B cell (primary cell): ENCODE results near the gene SHISA3. TPM values are rescaled to one million over a fixed set of nuclear protein-coding genes. Genes with fewer than 3 reads are reported as not detected.

ENCODE experiments used
- ATAC-seq: fragments of 200-7000 bp; cut with Tn5 transposase; one replicate; pipeline ENCODE4 v1.10.0; 2021; ENCODE audit warnings: low read depth, mild to moderate bottlenecking, moderate number of reproducible peaks, moderate library complexity
- CTCF ChIA-PET: fragments of 350-600 bp; sonication (Branson Sonifier 250); formaldehyde crosslinking; loops from one replicate; lab custom pipeline; 2021; ENCODE audit warnings: antibody characterized with exemption, inconsistent platforms; lab: Charles Lee
- POLR2A ChIA-PET: fragments of 350-600 bp; sonication (Branson Sonifier 250); formaldehyde crosslinking; loops from one replicate; lab custom pipeline; 2021; ENCODE audit warnings: antibody characterized with exemption; lab: Charles Lee
- DNase-seq: peaks from one replicate; pipeline ENCODE4 v3.0.0; 2013
- H2AFZ ChIP-seq: 2 replicates; pipeline ENCODE4 v1.6.1; 2012; ENCODE audit warnings: mild to moderate bottlenecking, low read depth, low read length; ENCODE audit not compliant: insufficient read depth, poor library complexity, severe bottlenecking
- H3K27ac ChIP-seq, 2 donors: 1 replicate in 1 of 2; 2 replicates in 1 of 2; pipeline ENCODE4 v1.5.1; 2012 to 2013; ENCODE audit warnings: low read length in 2 of 2, mild to moderate bottlenecking in 2 of 2, moderate library complexity in 1 of 2
- H3K27me3 ChIP-seq, 4 experiments: fragments of 200-600 bp in 1 of 4; sonication (generic) in 1 of 4; replicated peaks in 1 of 4; 1 replicate in 2 of 4; 2 replicates in 2 of 4; pipeline versions ENCODE4 v1.6.1 to v1.7.0; 2013 to 2016; ENCODE audit warnings: low read length in 3 of 4, mild to moderate bottlenecking in 2 of 4, mixed read lengths in 1 of 4, moderate library complexity in 1 of 4; ENCODE audit not compliant: insufficient read depth in 4 of 4, control insufficient read depth in 3 of 4; ENCODE audit errors: control extremely low read depth in 1 of 4
- H3K36me3 ChIP-seq, 2 experiments: replicated peaks in 1 of 2; 1 replicate in 1 of 2; 2 replicates in 1 of 2; pipeline versions ENCODE4 v1.6.1 to v1.7.1; 2013; ENCODE audit warnings: low read length in 1 of 2; ENCODE audit not compliant: insufficient read depth in 2 of 2, control insufficient read depth in 1 of 2; ENCODE audit errors: control extremely low read depth in 1 of 2, extremely low read depth in 1 of 2
- H3K4me1 ChIP-seq, 2 donors: fragments of 200-600 bp in 1 of 2; sonication (generic) in 1 of 2; 1 replicate in 1 of 2; 2 replicates in 1 of 2; pipeline versions ENCODE4 v1.5.1 to v1.6.1; 2013 to 2017; ENCODE audit warnings: low read length in 2 of 2; ENCODE audit not compliant: control insufficient read depth in 2 of 2, insufficient read depth in 2 of 2
- H3K4me2 ChIP-seq: replicated peaks from 2 replicates; pipeline ENCODE3; 2012; ENCODE audit warnings: mild to moderate bottlenecking, low read depth, low read length; ENCODE audit not compliant: poor library complexity, severe bottlenecking
- H3K4me3 ChIP-seq, 5 experiments: fragments of 200-600 bp in 1 of 5; sonication (generic) in 1 of 5; 1 replicate in 3 of 5; 2 replicates in 2 of 5; pipeline versions ENCODE4 v1.5.1 to v1.7.0; 2011 to 2016; ENCODE audit warnings: low read length in 4 of 5, mild to moderate bottlenecking in 4 of 5, low read depth in 2 of 5, control low read depth in 1 of 5, moderate library complexity in 1 of 5; ENCODE audit not compliant: insufficient read depth in 1 of 5; ENCODE audit errors: control extremely low read depth in 1 of 5, extremely low read depth in 1 of 5
- H3K79me2 ChIP-seq: fragments of 200-600 bp; sonication (generic); one replicate; pipeline ENCODE4 v1.6.0; 2016; ENCODE audit warnings: low read length; ENCODE audit not compliant: control insufficient read depth, insufficient read depth
- H3K9ac ChIP-seq: fragments of 200-600 bp; sonication (generic); 2 replicates; pipeline ENCODE4 v1.6.1; 2017; ENCODE audit warnings: mild to moderate bottlenecking, low read length, moderate library complexity
- H3K9me3 ChIP-seq, 3 donors: one replicate each; pipeline versions ENCODE4 v1.6.1 to v1.7.1; 2013; ENCODE audit warnings: low read length in 2 of 3; ENCODE audit not compliant: control insufficient read depth in 2 of 3, insufficient read depth in 1 of 3; ENCODE audit errors: control extremely low read depth in 1 of 3
- H4K20me1 ChIP-seq: 2 replicates; pipeline ENCODE4 v1.6.0; 2012; ENCODE audit warnings: mild to moderate bottlenecking, low read length; ENCODE audit not compliant: insufficient read depth, control insufficient read depth, poor library complexity, severe bottlenecking
- H3K27ac Mint-ChIP-seq: one replicate; pipeline ENCODE4 v1.8.0; 2021; ENCODE audit warnings: mixed read lengths
- H3K27me3 Mint-ChIP-seq: one replicate; pipeline ENCODE4 v1.8.0; 2021; ENCODE audit warnings: mixed read lengths
- H3K4me1 Mint-ChIP-seq: one replicate; pipeline ENCODE4 v1.8.0; 2021; ENCODE audit warnings: mixed read lengths
- H3K4me3 Mint-ChIP-seq: one replicate; pipeline ENCODE4 v1.8.0; 2021; ENCODE audit warnings: mixed read lengths
- H3K9me3 Mint-ChIP-seq: one replicate; pipeline ENCODE4 v1.8.0; 2022; ENCODE audit warnings: mixed read lengths; ENCODE audit not compliant: insufficient read depth
- CTCF ChIP-seq: fragments of 200-600 bp; IDR thresholded peaks from one replicate; pipeline ENCODE4 v1.8.0; 2022; ENCODE audit warnings: antibody characterized with exemption, mild to moderate bottlenecking
- EZH2 ChIP-seq: IDR thresholded peaks from 2 replicates; pipeline ENCODE4 v1.6.1; 2012; ENCODE audit warnings: borderline replicate concordance, low read depth, mild to moderate bottlenecking, moderate library complexity, low read length; ENCODE audit not compliant: insufficient read depth, poor library complexity, severe bottlenecking
- WGBS: methylation state at CpG from one replicate; pipeline ENCODE4 v1.1.5; 2013; ENCODE audit warnings: missing lambda C conversion rate; ENCODE audit not compliant: insufficient coverage; 5-methylcytosine and 5-hydroxymethylcytosine counted together
- intact Hi-C: fragments of 100-400 bp; cut with micrococcal nuclease; formaldehyde crosslinking; loops from one replicate; pipeline ENCODE4 v1.10.0; 2022
- polyA plus RNA-seq: library from polyadenylated mRNA; depleted of rRNA; stranded (reverse); fragments of >200 nt; gene quantifications from 2 replicates; pipeline ENCODE4 v1.2.3, GENCODE V29; 2012
- total RNA-seq, 2 donors: library from RNA; stranded (reverse); fragments of 120-200 nt in 1 of 2; gene quantifications; 1 replicate in 1 of 2; 2 replicates in 1 of 2; pipeline versions ENCODE4 v1.2.3 to v1.2.4, GENCODE V29; 2013 to 2022

The SHISA3 gene
- total and polyA plus RNA-seq, 2 donors (not counting 1 experiment from before 2014, with no cell fraction given) = not detected

DNA sequence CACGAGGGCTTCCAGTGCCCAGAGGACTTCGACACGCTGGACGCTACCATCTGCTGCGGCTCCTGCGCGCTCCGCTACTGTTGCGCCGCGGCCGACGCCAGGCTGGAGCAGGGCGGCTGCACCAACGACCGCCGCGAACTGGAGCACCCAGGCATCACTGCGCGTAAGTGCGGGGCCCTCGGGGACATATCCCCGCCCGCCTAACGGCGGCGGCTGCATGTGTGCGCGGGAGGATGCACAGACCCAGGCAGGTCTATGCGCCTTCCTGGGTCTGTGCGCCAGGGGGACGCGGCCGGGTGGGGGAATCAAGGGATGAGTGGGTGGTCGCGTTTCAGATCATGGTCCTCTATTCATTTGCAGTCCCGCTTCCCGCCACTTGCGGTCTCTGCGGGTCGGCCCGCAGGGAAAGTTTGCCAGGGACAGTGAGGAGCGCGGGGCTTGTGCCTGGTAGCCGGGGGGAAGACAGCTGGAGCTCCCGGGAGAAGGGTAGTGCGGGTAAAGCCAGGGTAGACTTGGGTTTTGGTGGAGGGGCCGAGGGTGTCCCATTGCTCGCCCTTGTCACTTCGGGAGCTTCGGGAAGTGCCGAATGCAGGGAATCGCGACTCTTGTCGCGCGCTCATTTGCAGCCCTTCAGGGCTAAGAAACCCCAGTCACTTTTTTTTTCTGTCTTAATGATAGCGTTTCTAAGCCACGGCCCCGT lies 1.0 kb downstream of the SHISA3 start:
- peaks cover 40% of the 10 kb centered on the region for H3K4me1 Mint-ChIP-seq

More for the DNA sequence above, 1.0 kb downstream of the SHISA3 start:
- Mint-ChIP-seq H3K27me3 (peaks cover 51% of the 10 kb centered on the region), H3K4me3 (peak overlapping the region; percentile 86), H3K27ac (no peak overlapping the region), H3K9me3 (no peaks in the 10 kb centered on the region)
- DNase-seq (peak; percentile 41), ATAC-seq (peak; percentile 44)
- H3K9ac ChIP-seq = peak overlapping the region; percentile 53
- peak overlapping the region in 4 of 5 experiments; percentile 40 to 65 (median 46) for H3K4me3 ChIP-seq
- no peaks in the 10 kb centered on the region for H4K20me1 ChIP-seq
- no peaks in the 10 kb centered on the region for H3K36me3 ChIP-seq
- peak overlapping the region; percentile 79 for H3K4me2 ChIP-seq
- WGBS = 1% methylated on average over 58 of the region's 60 CpGs
- H3K27me3 ChIP-seq = peaks cover 0 to 52% (median 28%) of the 10 kb centered on the region in 4 experiments
- no peaks in the 10 kb centered on the region for H3K9me3 ChIP-seq
- intact Hi-C loops = no loop called here
- TF ChIP-seq EZH2 (no peak), CTCF (no peak)
- ChIA-PET CTCF (no interaction called here), POLR2A (no interaction called here)
- H2AFZ ChIP-seq = peak overlapping the region; percentile 69
- peaks cover 30 to 38% of the 10 kb centered on the region in 2 donors for H3K4me1 ChIP-seq
- no peak overlapping the region for H3K27ac ChIP-seq
- no peaks in the 10 kb centered on the region for H3K79me2 ChIP-seq
